NCI-H2171 treated with DMSO at 0.1 percent for 48 hours (cell line): ENCODE measurements around the gene FAM120A.

Experiments used
- DNase-seq: peaks from one replicate; lab custom pipeline; 2025; lab: John Stamatoyannopoulos, UW

Gene FAM120A

DNA sequence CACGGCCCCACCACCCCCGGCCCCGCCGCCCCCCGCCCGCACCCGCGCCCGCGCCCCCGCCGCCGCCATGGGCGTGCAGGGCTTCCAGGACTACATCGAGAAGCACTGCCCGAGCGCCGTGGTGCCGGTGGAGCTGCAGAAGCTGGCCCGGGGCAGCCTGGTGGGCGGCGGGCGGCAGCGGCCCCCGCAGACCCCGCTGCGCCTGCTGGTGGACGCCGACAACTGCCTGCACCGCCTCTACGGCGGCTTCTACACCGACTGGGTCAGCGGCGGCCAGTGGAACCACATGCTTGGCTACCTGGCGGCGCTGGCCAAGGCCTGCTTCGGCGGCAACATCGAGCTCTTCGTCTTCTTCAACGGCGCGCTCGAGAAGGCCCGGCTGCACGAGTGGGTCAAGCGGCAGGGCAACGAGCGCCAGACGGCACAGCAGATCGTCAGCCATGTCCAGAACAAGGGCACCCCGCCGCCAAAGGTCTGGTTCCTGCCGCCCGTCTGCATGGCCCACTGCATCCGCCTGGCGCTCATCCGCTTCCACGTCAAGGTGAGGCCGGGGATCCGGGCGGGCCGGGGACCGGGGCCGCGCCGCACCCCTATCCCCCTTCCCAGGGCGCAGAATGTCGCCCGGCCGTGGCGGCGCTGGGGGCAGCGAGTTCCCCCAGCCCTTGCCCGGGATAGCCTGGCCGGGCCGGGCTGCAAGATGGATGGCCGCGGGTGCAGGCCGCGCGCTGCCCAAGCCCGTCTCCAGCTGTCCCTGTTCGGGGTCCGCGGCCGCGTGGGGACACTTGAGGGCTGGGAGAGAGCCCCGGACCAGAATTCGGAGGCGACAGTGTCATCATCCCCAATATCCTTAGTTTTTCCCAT lies 594 bp downstream of the FAM120A start:
- peak; percentile 36 for DNase-seq

DNA sequence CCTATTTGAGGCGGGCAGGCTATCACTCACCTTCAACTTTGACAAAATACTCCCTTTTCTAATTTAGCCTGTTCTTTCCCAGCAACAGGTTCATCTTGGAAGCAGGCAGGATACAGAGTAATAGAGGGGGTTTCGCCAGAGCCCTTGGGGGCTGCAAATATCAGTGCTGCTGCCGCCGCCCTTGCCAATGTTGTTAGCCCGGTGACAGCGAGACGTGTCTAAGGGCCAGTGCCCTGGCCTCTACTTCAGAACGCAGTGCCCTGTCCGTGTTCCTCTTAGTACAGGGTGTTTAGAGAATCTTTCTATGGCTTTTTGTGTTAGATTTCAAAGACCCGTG lies 1.2 kb downstream of the FAM120A start:
- no peak for DNase-seq

DNA sequence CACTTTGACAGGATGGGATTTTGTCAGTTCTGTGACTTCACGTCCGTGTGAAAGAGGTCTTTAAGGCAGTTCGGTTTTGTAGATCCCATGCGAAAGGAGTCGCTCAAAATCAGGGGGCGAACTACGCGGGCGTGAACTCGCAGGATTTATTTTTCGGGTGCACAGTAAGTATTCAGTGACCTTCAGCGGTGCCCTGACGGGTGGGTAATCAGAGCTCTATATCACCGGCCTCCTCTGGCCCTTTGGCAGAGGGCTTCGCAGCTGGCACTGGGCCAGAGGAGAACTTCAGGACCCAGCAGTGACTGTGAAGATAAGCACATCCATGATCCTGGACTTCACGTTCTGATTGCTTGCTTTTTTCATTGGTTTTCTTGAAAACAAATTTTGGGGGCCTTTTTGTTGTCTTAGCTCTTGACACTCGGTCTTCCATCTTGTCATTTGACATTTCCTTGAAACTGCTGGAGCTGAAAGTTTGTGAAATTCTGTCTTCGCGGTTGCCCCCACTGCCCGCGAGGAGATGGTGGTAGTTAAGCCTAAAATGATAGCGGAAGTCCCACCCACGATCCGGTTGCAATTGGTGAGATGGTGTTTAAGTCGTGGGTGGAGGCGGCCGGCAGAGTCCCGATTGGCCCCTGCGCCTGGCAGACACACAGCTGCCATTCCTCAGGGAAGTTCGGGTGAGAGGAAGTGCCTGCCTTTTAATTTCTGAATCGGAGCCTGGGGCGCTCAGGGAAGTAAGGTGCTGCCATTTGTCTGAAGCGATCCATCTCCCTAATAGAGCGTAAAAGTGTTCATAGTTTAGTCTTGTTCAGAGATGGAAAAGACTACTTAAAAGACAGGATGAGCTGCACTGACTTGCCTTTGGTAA lies 1.8 kb downstream of the FAM120A start, which contains the start of gene FAM120AOS:
FAM120AOS (minus strand) TSS at position 535 of the 868 bp plus-strand sequence. CDS start 872 bp downstream, outside the sequence.
- DNase-seq: peak; percentile 95

DNA sequence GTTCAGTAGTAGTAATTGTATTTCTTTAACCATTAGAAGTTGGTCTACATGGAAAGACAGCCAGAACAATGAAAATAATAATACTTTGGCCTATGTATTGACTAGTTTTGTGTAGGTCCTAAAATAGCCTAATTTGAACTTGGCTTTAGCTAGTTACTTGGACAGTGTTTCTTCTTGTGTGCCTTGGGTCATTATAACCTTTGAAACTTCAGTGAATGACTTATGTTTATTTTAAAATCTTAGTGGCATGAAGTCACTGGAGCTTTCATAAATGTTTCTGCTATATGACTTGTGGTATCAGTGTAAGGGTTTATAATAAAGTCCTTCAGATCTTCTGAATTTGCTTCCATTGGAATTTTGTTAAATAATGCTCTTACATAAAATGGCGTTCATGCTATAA lies 4.5 kb downstream of the FAM120A start:
- DNase-seq: no peak

DNA sequence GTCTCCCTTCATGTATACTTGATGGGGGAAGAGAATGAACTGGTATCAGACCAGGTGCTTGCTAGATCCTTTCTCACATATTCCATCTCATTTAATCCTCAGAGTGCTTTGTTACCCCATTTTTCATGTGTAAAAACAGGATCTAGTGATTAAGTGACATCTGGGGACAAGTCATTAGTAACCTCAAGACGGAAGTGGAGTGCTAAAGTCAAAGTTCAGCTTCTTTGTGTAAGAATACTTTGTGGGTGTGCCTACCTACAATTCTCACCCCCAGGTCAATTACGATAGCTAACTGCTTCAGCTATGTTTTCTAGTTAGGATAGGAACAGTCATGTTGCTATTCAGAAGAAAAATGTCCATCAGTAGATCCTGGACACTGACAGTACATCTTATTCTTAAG lies 5.0 kb downstream of the FAM120A start:
- no peak for DNase-seq

DNA sequence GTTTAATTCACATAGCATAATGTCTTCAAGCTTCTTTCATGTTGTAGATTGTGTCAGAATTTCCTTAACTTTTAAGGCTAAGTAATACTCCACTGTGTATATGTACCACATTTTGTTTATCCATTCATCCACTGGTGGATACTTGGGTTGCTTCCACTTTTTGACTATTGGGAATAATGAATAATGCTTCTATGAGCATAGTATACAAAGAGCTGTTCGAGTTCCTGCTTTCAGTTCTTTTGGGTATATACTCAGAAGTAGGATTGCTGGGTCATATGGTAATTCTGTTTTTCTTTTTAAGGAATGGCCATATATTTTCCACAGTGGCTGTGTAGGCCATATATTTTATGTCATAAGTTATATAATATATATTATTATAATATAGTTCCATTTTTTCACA lies 5.5 kb downstream of the FAM120A start:
- no peak for DNase-seq

DNA sequence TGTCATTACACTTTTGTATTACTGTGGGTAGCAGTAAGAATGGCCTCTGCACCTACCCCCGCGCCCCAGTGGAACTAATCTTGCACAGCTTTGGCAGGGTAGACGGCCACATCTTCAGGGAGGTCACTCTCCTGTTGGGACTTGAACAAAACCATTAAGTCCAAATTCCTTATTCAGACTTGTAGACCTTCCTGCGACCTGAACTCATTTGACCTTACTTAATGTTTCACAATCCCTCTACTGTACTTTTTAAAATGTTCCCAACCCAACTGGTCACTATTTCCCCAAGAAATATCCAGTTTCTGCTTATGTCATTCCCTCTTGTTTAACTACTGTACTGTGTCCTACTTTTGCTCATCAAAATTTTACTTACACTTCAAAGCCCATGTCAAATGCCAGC lies 7.2 kb downstream of the FAM120A start:
- no peak for DNase-seq

DNA sequence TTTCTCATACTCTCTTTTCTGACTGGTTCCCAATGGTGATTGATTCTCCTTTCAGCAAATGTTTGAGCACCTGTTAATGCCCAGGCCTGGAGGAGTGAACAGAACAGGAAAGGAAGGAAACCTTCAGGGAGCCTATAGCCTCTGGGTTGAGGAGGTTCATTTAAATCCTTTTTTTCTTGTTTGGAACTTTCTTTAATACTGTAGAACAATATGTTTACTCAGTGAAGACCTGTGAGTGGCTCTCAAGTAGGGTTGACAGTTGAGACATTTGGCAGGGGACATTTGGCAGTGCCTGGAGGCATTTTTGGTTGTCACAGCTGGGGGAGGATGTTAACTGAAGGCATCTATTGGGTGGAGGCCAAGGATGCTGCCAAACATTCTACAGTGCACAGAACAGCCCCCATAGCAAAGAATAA lies 8.0 kb downstream of the FAM120A start:
- no peak for DNase-seq

DNA sequence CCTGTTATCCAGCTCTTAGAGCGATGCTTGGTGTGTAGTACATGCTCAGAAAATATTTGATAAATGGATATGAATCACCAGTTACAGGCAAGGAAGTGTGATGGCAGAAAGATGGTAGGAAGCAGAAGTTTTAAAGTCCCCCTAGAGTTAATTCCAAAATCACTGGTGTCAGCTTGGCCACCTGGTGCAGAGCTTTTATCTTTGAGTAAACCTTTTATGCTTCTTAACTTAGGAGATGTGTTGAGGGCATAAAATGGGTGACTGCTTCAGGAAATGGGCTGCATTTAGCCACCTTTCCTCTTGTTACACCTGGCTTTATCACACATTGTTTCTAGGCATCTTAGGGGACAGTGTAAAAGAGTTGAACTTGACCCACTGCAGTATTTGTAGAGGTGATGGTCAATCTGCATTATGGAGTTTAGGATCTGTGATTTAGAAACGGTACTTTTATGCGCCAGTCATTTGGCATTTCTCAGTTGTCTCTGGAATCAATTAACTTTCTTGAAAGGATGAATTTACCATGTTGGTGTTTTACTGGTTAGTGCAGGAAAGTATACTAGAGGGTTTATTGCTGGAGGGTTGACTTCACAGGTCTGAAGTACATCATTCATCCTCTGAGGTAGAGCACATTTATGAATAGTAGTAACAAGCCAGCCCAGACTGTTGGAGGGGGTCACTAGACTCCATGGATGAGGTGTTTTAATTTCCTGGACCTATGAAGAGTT lies 9.4 kb downstream of the FAM120A start:
- DNase-seq: no peak

DNA sequence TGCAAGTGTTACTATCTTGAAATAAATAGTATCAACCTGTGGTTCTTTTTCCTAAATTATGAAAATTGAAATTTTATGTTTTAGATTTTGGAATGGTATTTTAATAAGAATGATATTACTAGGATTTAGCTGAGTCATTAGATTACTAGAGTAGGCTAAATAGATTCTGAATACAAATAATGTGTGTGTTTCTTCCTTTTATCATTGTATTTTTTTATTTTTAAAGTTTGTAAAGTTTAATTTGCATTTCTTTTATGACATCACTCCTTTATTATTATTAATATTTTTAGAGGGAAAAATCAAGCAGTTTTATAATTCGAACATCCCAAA lies 9.9 kb downstream of the FAM120A start:
- no peak for DNase-seq

DNA sequence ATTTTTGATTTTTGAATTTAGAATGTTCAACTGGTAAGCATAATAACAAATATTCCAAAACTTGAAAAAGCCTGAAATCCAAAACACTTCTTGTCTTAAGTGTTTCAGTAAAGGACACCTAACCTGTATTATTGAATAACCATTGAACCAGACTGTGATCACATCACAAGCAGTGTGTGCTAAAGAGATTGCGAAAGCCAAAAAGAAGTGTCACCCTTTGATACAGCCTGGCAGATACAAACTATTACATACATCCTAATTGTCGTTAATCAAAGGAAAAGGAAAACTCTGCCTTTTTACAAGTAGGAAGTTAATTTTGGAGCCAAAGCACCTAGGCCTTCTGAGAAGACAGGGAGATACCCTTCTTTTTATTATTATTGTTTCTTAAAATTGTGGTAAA lies 10.3 kb downstream of the FAM120A start:
- no peak for DNase-seq

DNA sequence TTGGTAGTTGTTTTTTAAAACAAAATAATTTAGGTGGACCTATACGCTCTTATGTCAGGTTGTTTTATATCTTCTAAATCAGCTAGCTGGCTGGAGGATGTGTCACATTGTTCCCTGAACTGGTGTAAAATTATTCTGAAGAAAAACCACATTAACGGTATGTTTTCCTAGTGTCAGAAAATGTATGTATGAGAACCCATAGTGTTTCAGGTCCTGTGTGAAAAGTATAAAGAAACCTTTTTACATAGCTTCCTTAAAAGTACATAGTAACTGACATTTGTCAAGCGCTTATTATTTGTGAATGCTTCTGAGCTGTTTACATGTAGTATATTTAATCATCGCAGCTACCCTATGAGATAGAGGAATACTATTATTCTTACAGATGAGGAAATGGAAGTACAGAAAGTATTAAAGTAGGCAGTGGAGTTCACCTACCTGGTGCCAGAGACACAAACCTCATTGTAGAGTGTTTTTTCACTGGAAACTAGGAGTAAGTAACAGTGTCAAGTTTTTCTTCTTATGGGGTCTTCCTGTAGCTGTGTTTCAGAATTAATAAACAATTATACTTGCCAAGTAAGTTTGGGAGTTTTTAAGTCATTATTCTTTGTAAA lies 12.3 kb downstream of the FAM120A start:
- no peak for DNase-seq

DNA sequence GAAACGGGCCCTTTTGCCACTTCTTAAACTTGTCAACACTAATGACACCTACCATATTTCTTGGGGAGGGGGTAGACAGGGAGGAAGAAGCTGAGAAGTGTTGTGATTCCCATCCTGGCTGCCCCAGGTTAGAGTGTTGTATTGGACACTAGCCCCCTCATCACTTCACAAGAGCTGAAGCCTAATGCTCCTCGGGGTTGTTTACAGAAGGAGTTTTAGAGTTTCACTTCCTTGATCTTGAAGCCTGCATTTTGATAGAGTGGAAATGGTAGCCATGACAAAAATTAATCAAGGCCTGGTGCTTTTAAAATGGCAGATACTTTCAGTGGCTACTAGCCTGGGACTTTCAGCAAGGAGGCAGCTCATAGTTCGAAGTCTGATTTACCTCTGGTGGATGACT lies 12.9 kb downstream of the FAM120A start:
- no peak for DNase-seq

DNA sequence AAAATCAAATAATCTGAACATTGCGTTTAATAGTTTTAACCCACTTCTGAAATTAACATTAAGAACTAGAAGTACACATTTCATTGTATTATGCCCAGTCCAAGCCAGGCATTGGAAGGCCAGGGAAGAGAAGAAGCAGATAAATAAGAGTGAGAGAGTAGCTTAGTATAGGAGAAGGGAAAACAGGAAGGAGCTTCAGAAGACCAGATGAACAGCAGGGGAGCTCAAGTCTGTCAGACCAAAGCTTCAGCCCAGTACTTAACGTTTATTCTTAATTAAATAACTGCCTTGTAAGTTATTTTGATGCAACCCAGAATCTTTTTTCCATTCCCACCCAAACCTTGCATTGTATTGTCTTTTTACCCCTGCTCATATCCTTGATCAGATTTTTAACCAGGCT lies 13.4 kb downstream of the FAM120A start:
- no peak for DNase-seq

DNA sequence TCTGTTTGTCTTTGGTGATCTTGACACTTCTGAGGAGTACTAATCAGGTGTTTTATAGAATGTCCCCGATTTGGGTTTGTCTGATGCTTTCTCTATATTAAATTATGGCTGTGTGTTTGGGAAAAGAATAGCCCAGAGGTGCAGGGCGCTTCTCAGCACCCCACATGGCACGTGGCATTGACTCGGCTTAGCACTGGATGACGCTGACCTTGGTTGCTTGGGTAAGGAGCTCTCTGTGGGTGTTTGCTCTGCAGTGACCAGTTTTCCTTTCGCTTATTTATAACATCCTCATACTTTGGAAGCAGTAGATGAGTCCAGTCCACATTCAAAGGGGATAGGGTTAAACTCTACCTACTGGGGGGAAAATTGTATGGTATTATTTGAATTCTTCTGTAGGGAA lies 14.4 kb downstream of the FAM120A start:
- DNase-seq: no peak

DNA sequence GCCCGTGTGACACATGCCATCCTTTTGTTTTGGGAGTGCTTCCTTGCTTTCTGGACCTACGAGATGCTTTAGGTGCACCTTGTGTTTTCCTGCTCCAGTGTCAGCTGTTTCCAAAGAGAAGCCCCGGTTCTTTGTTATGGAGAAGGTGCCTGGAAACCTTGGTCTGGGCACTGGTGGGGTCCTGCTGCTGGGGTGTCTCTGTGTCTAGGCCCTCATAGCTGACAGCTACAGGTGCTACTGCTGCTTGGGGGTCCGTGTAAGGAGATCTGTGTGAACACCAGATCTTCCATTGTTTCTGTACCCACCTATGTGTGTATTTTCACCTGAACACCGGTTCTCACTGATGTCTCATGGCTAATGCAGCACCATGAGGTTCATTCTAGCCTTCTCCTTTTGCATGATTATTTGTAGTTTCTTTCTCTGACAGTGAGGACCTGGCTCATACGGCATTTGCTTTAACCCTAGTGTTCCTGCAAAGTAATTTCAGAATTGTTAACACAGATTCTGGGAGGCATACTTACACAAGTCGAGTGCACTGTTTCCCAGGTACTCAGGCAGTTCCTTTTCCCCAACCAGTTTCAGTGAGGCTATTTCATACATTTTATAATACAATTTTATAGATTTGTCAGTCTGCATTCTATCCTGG lies 15.1 kb downstream of the FAM120A start:
- DNase-seq: no peak

DNA sequence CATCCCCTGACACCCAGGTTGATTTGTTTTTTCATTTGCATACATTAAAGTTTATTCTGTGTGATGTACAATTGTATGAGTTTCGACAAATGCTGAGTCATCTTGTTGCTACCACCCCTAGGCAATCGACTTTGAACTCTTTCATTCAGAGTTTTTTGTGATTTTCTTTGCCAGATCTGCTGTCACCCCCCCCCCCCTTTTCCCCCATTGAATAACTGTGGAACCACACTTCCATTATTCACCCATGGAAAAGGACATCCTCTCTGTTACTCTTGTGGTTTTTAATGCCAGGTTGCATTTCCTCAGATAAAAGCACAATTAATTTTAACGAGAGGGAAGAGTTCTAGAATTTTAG lies 15.6 kb downstream of the FAM120A start:
- DNase-seq: no peak

DNA sequence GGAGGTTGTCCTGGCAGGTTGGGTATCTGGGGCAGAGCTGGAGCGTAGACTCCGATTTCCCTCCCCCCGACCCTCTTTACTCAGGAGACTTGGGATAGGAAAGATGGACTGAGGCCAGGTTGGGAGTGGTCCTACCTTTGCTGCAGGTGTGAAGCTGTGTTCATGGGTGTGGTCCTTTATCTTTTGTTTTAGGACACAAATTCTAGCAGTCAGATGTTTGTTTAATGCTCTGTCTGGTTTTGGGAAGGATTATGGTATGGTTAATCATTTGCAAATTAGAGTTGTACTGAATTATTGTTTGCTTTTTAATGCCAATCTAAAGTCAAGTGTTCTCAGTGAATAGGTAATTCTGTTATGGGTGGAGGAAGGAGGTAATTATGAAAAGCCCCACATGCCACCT lies 16.0 kb downstream of the FAM120A start:
- no peak for DNase-seq

DNA sequence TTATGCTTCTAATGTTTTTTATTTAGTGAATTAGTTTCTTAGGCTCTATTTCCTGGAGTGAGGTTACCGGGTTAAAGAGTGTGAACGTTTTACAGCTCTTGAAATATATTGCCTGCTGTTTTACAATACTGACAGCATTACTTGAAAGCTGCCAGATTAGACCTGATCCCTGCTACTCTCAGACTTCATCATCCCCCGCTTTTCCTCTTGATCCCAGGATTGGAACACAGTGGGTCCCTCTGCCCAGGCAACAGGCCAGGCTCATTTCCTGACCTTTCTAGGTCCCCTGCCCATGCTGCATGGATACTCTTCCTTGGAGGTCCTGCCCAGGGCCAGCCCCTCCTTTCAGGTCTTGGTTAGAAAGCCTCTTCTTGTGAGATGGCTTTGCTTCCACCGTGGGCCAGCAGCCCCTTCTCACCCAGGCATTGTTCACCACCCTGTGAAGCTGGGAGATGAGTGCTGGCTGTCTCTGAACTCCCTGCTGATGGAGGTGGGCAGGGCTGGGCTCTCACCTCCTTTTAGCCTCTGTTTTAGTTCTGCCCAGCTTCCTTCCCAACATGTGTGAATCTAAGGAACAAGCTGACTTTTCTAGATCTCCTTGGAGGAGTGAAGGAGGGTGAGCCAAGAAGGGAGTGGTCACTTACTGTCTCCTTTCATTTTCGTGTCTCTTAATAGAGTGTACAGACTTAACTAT lies 17.4 kb downstream of the FAM120A start:
- DNase-seq: no peak

DNA sequence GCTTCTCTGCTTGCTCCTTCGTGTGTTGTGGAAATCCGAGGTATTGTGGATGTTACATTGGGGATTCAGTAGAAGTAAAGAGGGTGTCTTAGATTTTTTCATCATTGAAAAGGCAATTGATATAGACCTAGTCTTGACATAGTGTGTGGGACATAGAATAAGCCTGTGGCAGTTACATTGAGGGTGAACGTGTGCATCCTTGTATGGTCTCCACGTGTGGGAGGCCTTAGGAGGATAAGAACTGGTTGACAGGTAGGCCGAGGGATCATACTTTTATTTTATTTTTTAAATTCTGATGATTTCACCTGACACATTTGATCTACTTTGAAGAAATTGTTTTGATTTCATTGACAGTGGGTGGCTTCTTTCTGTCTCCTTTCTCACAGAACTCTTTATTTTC lies 18.9 kb downstream of the FAM120A start:
- DNase-seq: no peak

DNA sequence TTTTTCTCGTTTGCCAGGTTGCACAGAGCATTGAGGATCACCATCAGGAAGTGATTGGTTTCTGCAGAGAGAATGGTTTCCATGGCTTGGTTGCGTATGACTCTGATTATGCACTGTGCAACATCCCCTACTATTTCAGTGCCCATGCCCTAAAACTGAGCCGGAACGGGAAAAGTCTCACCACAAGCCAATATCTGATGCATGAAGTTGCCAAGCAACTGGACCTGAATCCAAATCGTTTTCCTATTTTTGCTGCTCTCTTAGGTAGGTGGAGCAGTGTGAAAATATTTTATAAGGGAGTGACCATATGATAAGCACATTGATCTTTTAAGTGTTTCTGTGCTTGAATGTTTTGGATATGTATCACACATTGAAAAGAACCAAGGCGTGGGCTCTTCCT lies 19.6 kb downstream of the FAM120A start:
- no peak for DNase-seq
